ENCODE measurements around the gene HTRA1.

Gene HTRA1

DNA sequence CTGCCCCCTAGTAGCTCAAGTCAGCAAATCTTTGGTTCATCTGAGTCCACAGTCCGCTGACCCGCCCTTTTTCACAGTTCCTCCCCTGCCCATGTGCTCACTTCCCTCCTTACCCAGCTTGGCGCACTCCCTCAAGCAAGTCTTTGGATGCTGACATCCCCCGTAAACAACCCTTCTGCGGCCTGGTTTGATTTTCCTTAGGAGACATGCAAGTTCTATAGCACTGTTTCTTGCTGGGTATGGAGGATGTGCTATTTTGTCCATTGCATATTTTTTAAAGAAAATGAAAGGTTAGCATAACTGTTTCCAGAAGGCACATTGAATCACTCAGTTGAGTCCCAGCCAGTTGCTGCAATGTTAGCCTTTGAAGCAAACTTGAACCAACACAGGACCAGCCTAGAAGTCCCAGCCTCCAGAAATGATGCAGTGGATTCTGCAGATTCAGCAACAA, 38.2 kb downstream of the HTRA1 start:
- Histone ChIP-seq H3K9me3 (replicated peaks; ENCODE audit: low read length) (no peaks in the 10 kb centered on the region), H3K9ac (ENCODE audit: low read depth, low read length) (no peak overlapping the region), H3K4me2 (ENCODE audit: low read length) (no peak overlapping the region), H3K4me3 (ENCODE audit: low read length) (no peak overlapping the region), H3K27me3 (ENCODE audit: control insufficient read depth, insufficient read depth, low read length) (no peaks in the 10 kb centered on the region), H3K4me1 (ENCODE audit: control insufficient read depth, insufficient read depth, low read length) (peaks cover 41% of the 10 kb centered on the region), H3K36me3 (ENCODE audit: insufficient read depth, low read length) (peaks cover 72% of the 10 kb centered on the region)

GRCh38 chr10:122500194-122500593, 38.8 kb downstream of the HTRA1 start:
- H3K36me3 ChIP-seq (ENCODE audit: insufficient read depth, low read length), result peaks cover 73% of the 10 kb centered on the region

DNA sequence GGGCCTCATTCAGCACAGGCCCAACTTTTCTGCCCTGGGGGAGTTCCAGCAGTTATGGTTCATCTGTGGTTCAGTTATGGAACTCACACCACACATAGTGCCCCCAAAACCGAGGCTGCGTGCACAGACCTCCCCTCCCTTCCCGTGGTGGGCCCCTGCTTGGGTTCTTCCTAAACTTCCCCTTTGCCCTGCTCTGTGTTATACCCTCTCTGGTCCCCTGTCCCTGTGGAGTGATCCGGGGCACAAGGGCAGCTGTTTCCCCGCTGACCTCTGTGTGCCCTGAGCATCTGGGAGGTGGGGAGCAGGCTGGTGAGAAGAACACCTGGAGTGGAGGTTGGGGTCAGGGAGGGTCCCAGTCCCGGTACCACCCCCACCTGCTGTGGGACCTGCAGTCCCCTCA, 39.4 kb downstream of the HTRA1 start:
- Histone ChIP-seq H3K27me3 (ENCODE audit: control insufficient read depth, insufficient read depth, low read length) (no peaks in the 10 kb centered on the region), H3K4me3 (ENCODE audit: low read length) (no peak overlapping the region), H3K36me3 (ENCODE audit: insufficient read depth, low read length) (peaks cover 77% of the 10 kb centered on the region), H3K9ac (ENCODE audit: low read depth, low read length) (no peak overlapping the region), H3K4me1 (ENCODE audit: control insufficient read depth, insufficient read depth, low read length) (peaks cover 35% of the 10 kb centered on the region), H3K9me3 (replicated peaks; ENCODE audit: low read length) (no peaks in the 10 kb centered on the region), H3K4me2 (ENCODE audit: low read length) (no peak overlapping the region)

More at GRCh38 chr10:122500194-122500593, 38.8 kb downstream of the HTRA1 start:
- Histone ChIP-seq H3K27me3 (ENCODE audit: control insufficient read depth, insufficient read depth, low read length) (no peaks in the 10 kb centered on the region), H3K4me1 (ENCODE audit: control insufficient read depth, insufficient read depth, low read length) (peaks cover 40% of the 10 kb centered on the region), H3K9me3 (replicated peaks; ENCODE audit: low read length) (no peaks in the 10 kb centered on the region), H3K4me2 (ENCODE audit: low read length) (no peak overlapping the region), H3K9ac (ENCODE audit: low read depth, low read length) (no peak overlapping the region), H3K4me3 (ENCODE audit: low read length) (no peak overlapping the region)

DNA sequence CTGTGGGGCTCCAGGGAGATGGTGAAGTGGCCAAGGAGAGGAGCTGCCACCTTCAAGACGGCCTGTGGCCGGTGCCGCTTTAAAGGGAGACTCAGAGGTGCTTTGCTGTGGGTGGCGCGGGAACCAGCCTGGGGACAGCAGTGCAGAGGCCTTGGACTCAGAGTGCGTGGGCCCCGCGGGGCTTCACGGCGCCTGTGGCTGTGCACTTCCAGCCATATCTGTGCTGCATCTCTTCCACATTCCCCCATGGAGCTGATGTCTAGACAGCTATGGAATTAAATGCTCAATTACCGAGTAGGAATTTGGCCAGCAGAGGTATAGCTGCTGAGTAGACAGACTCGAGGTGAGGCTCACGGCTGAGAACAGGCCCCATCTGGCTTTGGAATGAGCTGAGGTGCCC, 41.7 kb downstream of the HTRA1 start:
- no peaks in the 10 kb centered on the region for H3K27me3 ChIP-seq (ENCODE audit: control insufficient read depth, insufficient read depth, low read length)
- no peak overlapping the region for H3K4me3 ChIP-seq (ENCODE audit: low read length)
- no peak overlapping the region for H3K4me2 ChIP-seq (ENCODE audit: low read length)
- no peak overlapping the region for H3K9ac ChIP-seq (ENCODE audit: low read depth, low read length)
- H3K9me3 ChIP-seq (replicated peaks; ENCODE audit: low read length), result no peaks in the 10 kb centered on the region
- H3K4me1 ChIP-seq (ENCODE audit: control insufficient read depth, insufficient read depth, low read length), result peaks cover 30% of the 10 kb centered on the region
- peaks cover 84% of the 10 kb centered on the region for H3K36me3 ChIP-seq (ENCODE audit: insufficient read depth, low read length)

- Histone ChIP-seq H3K9ac (ENCODE audit: low read depth, low read length) (peak overlapping the region; percentile 11), H3K9me3 (replicated peaks; ENCODE audit: low read length) (no peaks in the 10 kb centered on the region), H3K4me1 (ENCODE audit: control insufficient read depth, insufficient read depth, low read length) (peaks cover 21% of the 10 kb centered on the region), H3K4me2 (ENCODE audit: low read length) (no peak overlapping the region), H3K27me3 (ENCODE audit: control insufficient read depth, insufficient read depth, low read length) (no peaks in the 10 kb centered on the region), H3K4me3 (ENCODE audit: low read length) (no peak overlapping the region), H3K36me3 (ENCODE audit: insufficient read depth, low read length) (peaks cover 86% of the 10 kb centered on the region)
Observed at GRCh38 chr10:122503886-122504609, 42.7 kb downstream of the HTRA1 start.

- no peak overlapping the region for H3K4me3 ChIP-seq (ENCODE audit: low read length)
- H3K27me3 ChIP-seq (ENCODE audit: control insufficient read depth, insufficient read depth, low read length), result no peaks in the 10 kb centered on the region
- no peaks in the 10 kb centered on the region for H3K9me3 ChIP-seq (replicated peaks; ENCODE audit: low read length)
- peaks cover 90% of the 10 kb centered on the region for H3K36me3 ChIP-seq (ENCODE audit: insufficient read depth, low read length)
- peaks cover 16% of the 10 kb centered on the region for H3K4me1 ChIP-seq (ENCODE audit: control insufficient read depth, insufficient read depth, low read length)
- peak overlapping the region; percentile 11 for H3K9ac ChIP-seq (ENCODE audit: low read depth, low read length)
- no peak overlapping the region for H3K4me2 ChIP-seq (ENCODE audit: low read length)
Observed at GRCh38 chr10:122504610-122504950, 43.2 kb downstream of the HTRA1 start.

- Histone ChIP-seq H3K4me1 (ENCODE audit: control insufficient read depth, insufficient read depth, low read length) (peaks cover 12% of the 10 kb centered on the region), H3K27me3 (ENCODE audit: control insufficient read depth, insufficient read depth, low read length) (no peaks in the 10 kb centered on the region), H3K36me3 (ENCODE audit: insufficient read depth, low read length) (peaks cover 93% of the 10 kb centered on the region), H3K9me3 (replicated peaks; ENCODE audit: low read length) (no peaks in the 10 kb centered on the region), H3K4me3 (ENCODE audit: low read length) (no peak overlapping the region), H3K9ac (ENCODE audit: low read depth, low read length) (no peak overlapping the region), H3K4me2 (ENCODE audit: low read length) (no peak overlapping the region)
Observed at GRCh38 chr10:122505011-122505410, 43.7 kb downstream of the HTRA1 start.

GRCh38 chr10:122505885-122506645, 44.7 kb downstream of the HTRA1 start:
- Histone ChIP-seq H3K9ac (ENCODE audit: low read depth, low read length) (no peak overlapping the region), H3K27me3 (ENCODE audit: control insufficient read depth, insufficient read depth, low read length) (no peaks in the 10 kb centered on the region), H3K4me2 (ENCODE audit: low read length) (no peak overlapping the region), H3K4me1 (ENCODE audit: control insufficient read depth, insufficient read depth, low read length) (peaks cover 11% of the 10 kb centered on the region), H3K4me3 (ENCODE audit: low read length) (no peak overlapping the region), H3K36me3 (ENCODE audit: insufficient read depth, low read length) (peaks cover 94% of the 10 kb centered on the region), H3K9me3 (replicated peaks; ENCODE audit: low read length) (no peaks in the 10 kb centered on the region)

- Histone ChIP-seq H3K4me2 (ENCODE audit: low read length) (no peak overlapping the region), H3K9ac (ENCODE audit: low read depth, low read length) (no peak overlapping the region), H3K27me3 (ENCODE audit: control insufficient read depth, insufficient read depth, low read length) (no peaks in the 10 kb centered on the region), H3K4me1 (ENCODE audit: control insufficient read depth, insufficient read depth, low read length) (peaks cover 11% of the 10 kb centered on the region), H3K9me3 (replicated peaks; ENCODE audit: low read length) (no peaks in the 10 kb centered on the region), H3K36me3 (ENCODE audit: insufficient read depth, low read length) (peaks cover 88% of the 10 kb centered on the region), H3K4me3 (ENCODE audit: low read length) (no peak overlapping the region)
Observed at GRCh38 chr10:122507616-122508015, 46.3 kb downstream of the HTRA1 start.

DNA sequence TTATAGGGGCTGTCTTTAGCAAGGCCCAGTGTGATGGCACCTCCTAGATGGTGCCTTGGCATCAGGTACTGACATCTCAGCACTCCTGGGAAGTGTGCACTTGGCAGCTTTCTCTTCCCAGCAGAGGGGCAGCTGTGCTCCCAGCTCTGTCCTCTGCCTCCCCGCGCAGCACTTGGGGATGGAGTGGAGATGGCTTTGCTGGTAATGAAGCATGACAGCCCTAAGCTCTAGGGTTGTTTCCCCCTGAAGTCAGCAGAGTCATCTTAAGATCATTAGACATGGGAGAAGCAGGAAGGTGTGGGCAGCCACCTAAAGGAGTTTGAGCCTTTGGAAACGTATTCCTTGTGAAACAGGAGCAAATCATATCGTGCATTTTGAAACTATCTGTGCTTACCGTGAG, 46.7 kb downstream of the HTRA1 start:
- Histone ChIP-seq H3K9me3 (replicated peaks; ENCODE audit: low read length) (no peaks in the 10 kb centered on the region), H3K9ac (ENCODE audit: low read depth, low read length) (no peak overlapping the region), H3K27me3 (ENCODE audit: control insufficient read depth, insufficient read depth, low read length) (no peaks in the 10 kb centered on the region), H3K4me1 (ENCODE audit: control insufficient read depth, insufficient read depth, low read length) (peaks cover 11% of the 10 kb centered on the region), H3K4me2 (ENCODE audit: low read length) (no peak overlapping the region), H3K36me3 (ENCODE audit: insufficient read depth, low read length) (peaks cover 85% of the 10 kb centered on the region), H3K4me3 (ENCODE audit: low read length) (no peak overlapping the region)

GRCh38 chr10:122509323-122509722, 48.0 kb downstream of the HTRA1 start:
- Histone ChIP-seq H3K4me3 (ENCODE audit: low read length) (no peak overlapping the region), H3K4me2 (ENCODE audit: low read length) (no peak overlapping the region), H3K36me3 (ENCODE audit: insufficient read depth, low read length) (peaks cover 81% of the 10 kb centered on the region), H3K27me3 (ENCODE audit: control insufficient read depth, insufficient read depth, low read length) (no peaks in the 10 kb centered on the region), H3K4me1 (ENCODE audit: control insufficient read depth, insufficient read depth, low read length) (peaks cover 12% of the 10 kb centered on the region), H3K9me3 (replicated peaks; ENCODE audit: low read length) (no peaks in the 10 kb centered on the region), H3K9ac (ENCODE audit: low read depth, low read length) (no peak overlapping the region)

GRCh38 chr10:122510326-122510725, 49.0 kb downstream of the HTRA1 start:
- peaks cover 83% of the 10 kb centered on the region for H3K36me3 ChIP-seq (ENCODE audit: insufficient read depth, low read length)
- H3K4me1 ChIP-seq (ENCODE audit: control insufficient read depth, insufficient read depth, low read length), result peaks cover 14% of the 10 kb centered on the region
- no peaks in the 10 kb centered on the region for H3K27me3 ChIP-seq (ENCODE audit: control insufficient read depth, insufficient read depth, low read length)
- no peak overlapping the region for H3K4me3 ChIP-seq (ENCODE audit: low read length)
- no peaks in the 10 kb centered on the region for H3K9me3 ChIP-seq (replicated peaks; ENCODE audit: low read length)
- H3K4me2 ChIP-seq (ENCODE audit: low read length), result no peak overlapping the region
- no peak overlapping the region for H3K9ac ChIP-seq (ENCODE audit: low read depth, low read length)
